Measurements from ENCODE around the gene PODN.

DNA sequence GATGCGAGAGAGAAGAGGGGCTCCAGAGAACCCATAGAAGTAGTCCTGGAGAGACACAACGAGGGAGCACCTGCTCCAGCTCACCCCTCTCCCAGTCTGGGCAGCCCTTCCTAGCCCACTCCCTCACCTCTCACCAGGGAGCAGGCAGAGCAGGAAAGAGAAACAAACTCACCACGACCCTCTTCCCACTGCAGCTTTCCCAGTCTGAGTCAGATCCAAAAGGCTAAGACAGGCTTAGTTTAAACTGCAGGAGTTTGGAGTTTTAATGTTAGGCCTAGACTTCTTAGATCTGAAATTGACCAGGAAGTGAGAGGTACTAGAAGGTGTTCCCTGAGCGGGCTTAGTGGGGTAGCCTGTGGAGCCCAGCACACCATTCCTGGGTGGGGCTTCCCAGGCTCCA lies 50.8 kb downstream of the PODN start:
- TF ChIP-seq, protein P1, sequence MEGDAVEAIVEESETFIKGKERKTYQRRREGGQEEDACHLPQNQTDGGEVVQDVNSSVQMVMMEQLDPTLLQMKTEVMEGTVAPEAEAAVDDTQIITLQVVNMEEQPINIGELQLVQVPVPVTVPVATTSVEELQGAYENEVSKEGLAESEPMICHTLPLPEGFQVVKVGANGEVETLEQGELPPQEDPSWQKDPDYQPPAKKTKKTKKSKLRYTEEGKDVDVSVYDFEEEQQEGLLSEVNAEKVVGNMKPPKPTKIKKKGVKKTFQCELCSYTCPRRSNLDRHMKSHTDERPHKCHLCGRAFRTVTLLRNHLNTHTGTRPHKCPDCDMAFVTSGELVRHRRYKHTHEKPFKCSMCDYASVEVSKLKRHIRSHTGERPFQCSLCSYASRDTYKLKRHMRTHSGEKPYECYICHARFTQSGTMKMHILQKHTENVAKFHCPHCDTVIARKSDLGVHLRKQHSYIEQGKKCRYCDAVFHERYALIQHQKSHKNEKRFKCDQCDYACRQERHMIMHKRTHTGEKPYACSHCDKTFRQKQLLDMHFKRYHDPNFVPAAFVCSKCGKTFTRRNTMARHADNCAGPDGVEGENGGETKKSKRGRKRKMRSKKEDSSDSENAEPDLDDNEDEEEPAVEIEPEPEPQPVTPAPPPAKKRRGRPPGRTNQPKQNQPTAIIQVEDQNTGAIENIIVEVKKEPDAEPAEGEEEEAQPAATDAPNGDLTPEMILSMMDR (IDR thresholded peaks at IDR 0.05; ENCODE audit: low read length): no peak
- no peak for TF ChIP-seq EZH2 (IDR thresholded peaks at IDR 0.05; ENCODE audit: borderline replicate concordance, low read length)

Measured in OCI-LY1 (cell line).